GDM1 (cell line): ENCODE measurements around the gene ARVCF.

Experiments used
- DNase-seq: peaks from one replicate; lab custom pipeline; 2025; lab: John Stamatoyannopoulos, UW

ARVCF gene

DNA sequence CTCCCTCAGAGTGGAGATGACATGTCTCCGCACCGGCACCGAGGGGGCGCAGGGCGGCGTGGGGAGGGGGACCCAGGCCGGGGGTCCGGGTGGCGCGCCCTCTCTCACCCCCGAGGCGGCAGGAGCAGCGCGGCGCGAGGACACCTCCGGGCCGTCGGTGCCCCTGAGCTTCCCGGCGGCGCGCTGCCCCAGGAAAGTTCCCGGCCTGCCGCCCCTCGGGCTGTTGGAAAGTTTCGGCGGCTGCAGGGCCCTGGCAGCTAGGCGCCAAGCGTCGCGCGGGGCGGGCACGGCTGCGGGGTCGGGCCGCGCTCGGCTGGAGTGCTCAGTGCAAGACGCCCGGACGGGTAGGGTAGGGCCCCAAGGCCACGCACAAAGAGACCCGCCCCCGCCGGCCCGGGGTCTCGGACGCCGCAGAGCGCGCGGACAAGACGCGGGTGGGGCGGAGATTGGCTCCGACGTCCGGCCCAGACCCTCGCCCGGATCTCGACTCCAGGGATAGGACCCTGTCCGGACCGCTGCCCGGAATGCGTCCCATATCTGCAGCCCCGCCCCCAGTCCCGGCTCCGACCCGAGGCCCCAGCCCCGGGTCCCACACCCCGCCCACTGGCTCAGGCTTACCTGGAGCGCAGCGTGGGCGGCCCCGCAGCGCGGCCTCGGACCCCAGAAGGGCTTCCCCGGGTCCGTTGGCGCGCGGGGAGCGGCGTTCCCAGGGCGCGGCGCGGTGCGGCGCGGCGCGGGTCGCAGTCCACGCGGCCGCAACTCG is 471 bp downstream of the ARVCF start:
- no peak for DNase-seq

DNA sequence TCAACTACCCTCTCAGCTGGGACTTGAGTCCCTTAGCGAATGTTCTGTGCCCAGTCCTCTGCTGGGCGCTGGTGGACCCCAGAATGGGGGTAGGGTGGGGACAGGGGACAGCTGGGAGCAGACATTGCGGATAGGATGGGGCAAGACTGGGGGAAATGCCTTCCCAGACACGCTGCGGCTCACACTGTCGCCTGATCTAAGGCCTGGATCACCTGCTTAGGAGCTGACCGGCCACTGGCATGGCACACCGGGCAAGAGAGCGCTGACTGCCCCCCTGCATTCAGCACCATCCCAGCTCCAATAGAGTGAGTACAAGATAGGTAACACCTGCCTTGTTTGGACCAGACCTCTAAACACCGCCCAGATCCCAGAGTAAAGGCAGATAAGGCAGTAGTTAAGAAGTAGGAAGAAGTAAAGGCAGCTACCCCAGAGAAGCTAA is 1.4 kb downstream of the ARVCF start:
- DNase-seq = no peak

GRCh38 chr22:20014526-20015186 is 2.0 kb downstream of the ARVCF start:
- no peak for DNase-seq

DNA sequence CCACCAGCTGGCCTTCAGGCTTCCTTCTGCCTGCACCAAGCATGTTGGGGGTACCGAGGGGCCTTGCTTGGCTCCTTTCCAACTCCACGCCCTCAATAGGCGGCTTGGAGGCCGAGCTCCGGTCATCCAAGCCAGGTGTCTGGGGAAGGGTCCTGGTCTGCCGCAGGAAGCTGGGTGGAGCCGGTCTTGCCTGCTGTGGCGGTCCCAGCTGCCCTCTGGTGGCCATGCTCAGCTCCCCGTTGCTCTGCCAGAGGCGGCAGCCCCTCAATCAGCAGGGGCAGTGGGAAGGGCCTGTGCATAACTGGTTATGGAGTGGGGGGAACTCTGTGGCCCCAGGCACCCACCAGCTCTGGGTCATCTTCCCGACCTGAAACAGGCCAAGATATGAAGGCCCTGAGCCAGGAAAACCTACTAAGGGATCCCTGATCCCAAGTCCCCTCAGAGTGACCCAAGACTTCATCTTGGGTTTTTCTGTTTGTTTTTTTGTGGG is 3.2 kb downstream of the ARVCF start:
- peak; percentile 26 for DNase-seq

GRCh38 chr22:20012741-20013331 is 3.8 kb downstream of the ARVCF start:
- no peak for DNase-seq

DNA sequence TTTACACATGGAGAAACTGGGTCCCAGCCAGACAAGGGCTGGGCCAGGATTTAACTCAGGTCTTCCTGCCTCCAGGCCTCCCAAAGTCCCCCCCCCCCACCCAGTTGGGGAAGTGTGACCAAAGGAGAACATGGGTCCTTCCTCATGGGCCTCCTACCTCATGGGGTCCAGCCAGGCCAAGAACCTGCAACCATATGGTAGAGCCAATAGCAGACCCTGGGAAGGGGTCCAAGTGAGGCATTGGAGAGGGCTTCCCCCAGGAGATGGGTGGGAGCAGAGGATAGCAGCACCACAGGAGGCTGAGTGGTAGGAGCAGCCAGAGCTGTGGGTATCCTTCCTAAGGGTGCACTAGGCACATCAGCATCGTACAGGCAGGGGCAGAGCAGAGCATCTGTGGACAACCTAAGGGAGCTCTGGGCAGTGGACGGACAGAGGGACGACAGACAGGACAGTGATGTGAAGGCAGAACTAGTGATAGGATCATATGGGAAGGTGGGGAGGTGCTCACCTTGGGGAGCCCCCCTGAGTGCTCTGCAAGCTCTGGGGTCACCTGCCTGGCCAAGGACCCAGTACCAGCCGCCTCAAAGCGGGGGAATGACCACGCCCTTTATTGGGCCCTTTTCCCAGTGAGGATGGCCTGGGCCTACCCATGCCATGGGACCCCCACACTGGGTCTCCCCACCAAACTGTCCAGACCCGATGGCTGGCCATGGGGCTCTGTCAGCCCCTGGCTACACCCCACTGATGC is 4.5 kb downstream of the ARVCF start:
- no peak for DNase-seq

GRCh38 chr22:20011123-20011992 is 5.3 kb downstream of the ARVCF start:
- no peak for DNase-seq

GRCh38 chr22:20010307-20011122 is 6.1 kb downstream of the ARVCF start:
- no peak for DNase-seq

GRCh38 chr22:20009582-20010306 is 6.9 kb downstream of the ARVCF start:
- DNase-seq = no peak

DNA sequence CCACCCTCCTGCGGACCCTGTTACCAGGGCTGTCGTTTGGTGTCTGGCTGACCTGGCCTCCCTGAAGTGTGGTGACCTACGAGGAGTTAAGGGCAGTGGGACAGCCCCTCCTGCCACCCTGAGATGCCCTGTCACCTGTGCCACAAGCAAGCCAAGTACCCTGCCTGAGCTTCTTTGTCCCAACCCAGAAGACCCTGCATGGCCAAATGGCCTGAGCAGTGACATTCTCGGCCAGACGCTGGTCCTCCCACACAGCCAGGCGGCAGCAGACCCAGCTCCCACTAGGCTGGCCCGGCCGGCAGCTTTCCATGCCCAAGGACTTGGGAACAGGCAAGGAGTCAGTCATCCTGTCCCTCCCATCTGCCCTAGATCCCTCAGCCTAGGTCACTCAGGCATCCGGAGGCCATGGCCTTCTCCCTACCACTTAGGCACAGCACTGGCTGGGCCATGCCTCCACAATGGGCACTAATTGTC is 7.6 kb downstream of the ARVCF start:
- DNase-seq = no peak

- DNase-seq = no peak
Observed at GRCh38 chr22:20008221-20008995, 8.2 kb downstream of the ARVCF start.

DNA sequence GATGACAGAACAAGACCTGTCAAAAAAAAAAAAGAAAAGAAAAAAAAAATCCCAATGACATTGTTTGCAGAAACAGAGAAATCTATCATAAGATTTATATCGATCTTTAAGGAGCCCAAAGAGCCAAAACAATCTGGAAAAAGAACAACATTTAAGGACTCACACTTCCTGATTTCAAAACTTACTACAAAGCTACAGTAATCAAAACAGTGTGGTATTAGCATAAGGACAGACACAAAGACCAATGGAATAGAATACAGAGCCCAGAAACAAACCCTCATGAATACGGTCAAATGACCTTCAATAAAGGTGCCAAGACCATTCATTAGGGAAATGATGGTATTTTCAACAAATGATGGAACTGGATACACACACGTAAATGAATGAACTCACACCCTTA is 12.2 kb downstream of the ARVCF start:
- no peak for DNase-seq

GRCh38 chr22:20003304-20003703 is 13.3 kb downstream of the ARVCF start:
- DNase-seq = no peak

- DNase-seq = no peak
Observed at GRCh38 chr22:20002636-20003035, 14.0 kb downstream of the ARVCF start.

- DNase-seq = no peak
Observed at GRCh38 chr22:20002128-20002527, 14.5 kb downstream of the ARVCF start.

- no peak for DNase-seq
Observed at GRCh38 chr22:20001082-20001638, 15.5 kb downstream of the ARVCF start.

GRCh38 chr22:20000246-20001081 is 16.2 kb downstream of the ARVCF start:
- no peak for DNase-seq
